SH-SY5Y (cell line): ENCODE measurements around the gene BPIFB4.

Experiments
- GATA2 ChIP-seq: IDR thresholded peaks from 2 replicates; pipeline ENCODE4 v1.6.1; 2011; ENCODE audit warnings: mild to moderate bottlenecking, low read depth, low read length
- GATA3 ChIP-seq: IDR thresholded peaks from 2 replicates; pipeline ENCODE4 v1.6.1; 2011; ENCODE audit warnings: low read depth, mild to moderate bottlenecking, low read length, moderate library complexity

GRCh38 chr20:33037456-33037855, 42.0 kb upstream of the BPIFB4 start:
- TF ChIP-seq GATA2: no peak
- TF ChIP-seq GATA3: no peak
